GM12878 (cell line): ENCODE results near the gene STOML3. TPM values are rescaled to one million over a fixed set of nuclear protein-coding genes. Genes with fewer than 3 reads are reported as not detected.

ENCODE experiments used
- BMI1 ChIP-seq: fragments of 450-650 bp; IDR thresholded peaks from 2 replicates; pipeline ENCODE4 v1.6.1; 2016; ENCODE audit warnings: mild to moderate bottlenecking, moderate library complexity, borderline replicate concordance
- CBFB ChIP-seq: IDR thresholded peaks from 2 replicates; pipeline ENCODE4 v1.6.1; 2016; ENCODE audit warnings: antibody characterized with exemption, low read depth
- CBX3 ChIP-seq: fragments of 200-600 bp; sonication (generic); IDR thresholded peaks from 2 replicates; pipeline ENCODE4 v1.6.1; 2016; ENCODE audit warnings: low read depth, borderline replicate concordance
- GABPA ChIP-seq: IDR thresholded peaks from 2 replicates; pipeline ENCODE4 v1.6.1; 2014; ENCODE audit warnings: antibody characterized with exemption, low read depth, mild to moderate bottlenecking, inconsistent platforms
- HDAC2 ChIP-seq: fragments of 200-600 bp; sonication (generic); IDR thresholded peaks from 2 replicates; pipeline ENCODE4 v1.6.1; 2017
- IKZF1 ChIP-seq: fragments of 450-650 bp; conservative IDR thresholded peaks from 2 replicates; pipeline ENCODE4 v1.6.1; 2017; ENCODE audit warnings: antibody characterized with exemption, mild to moderate bottlenecking
- KAT2A ChIP-seq: conservative IDR thresholded peaks from 2 replicates; pipeline ENCODE4 v1.6.1; 2011; ENCODE audit warnings: low read depth, low read length; ENCODE audit not compliant: control insufficient read depth
- MYC ChIP-seq: IDR thresholded peaks from 2 replicates; pipeline ENCODE4 v1.6.1; 2011; ENCODE audit warnings: mild to moderate bottlenecking, low read length, moderate library complexity, inconsistent platforms; ENCODE audit not compliant: insufficient read depth, insufficient replicate concordance, insufficient read length, severe bottlenecking
- NFXL1 ChIP-seq: fragments of 450-650 bp; IDR thresholded peaks from 2 replicates; pipeline ENCODE4 v1.6.1; 2017; ENCODE audit warnings: antibody characterized with exemption, mild to moderate bottlenecking, borderline replicate concordance
- POU2F2 ChIP-seq: IDR thresholded peaks from 3 replicates; pipeline ENCODE4 v1.6.1; 2011; ENCODE audit warnings: low read depth, mild to moderate bottlenecking, low read length, borderline replicate concordance
- RAD21 ChIP-seq: IDR thresholded peaks from 2 replicates; pipeline ENCODE4 v1.6.1; 2011; ENCODE audit warnings: mild to moderate bottlenecking, low read depth, low read length, moderate library complexity; ENCODE audit not compliant: insufficient read depth
- RAD51 ChIP-seq: fragments of 450-650 bp; IDR thresholded peaks from 2 replicates; pipeline ENCODE4 v1.6.1; 2016; ENCODE audit warnings: moderate library complexity, mild to moderate bottlenecking, inconsistent platforms
- RELA ChIP-seq: fragments of 450-650 bp; IDR thresholded peaks from 2 replicates; pipeline ENCODE4 v1.8.0; 2014; ENCODE audit warnings: borderline replicate concordance; ENCODE audit not compliant: partially characterized antibody
- SIN3A ChIP-seq: IDR thresholded peaks from 2 replicates; pipeline ENCODE4 v1.6.1; 2012; ENCODE audit warnings: low read depth, low read length, improper control_type of control experiment
- SREBF1 ChIP-seq: IDR thresholded peaks from 2 replicates; pipeline ENCODE4 v1.6.1; 2012; ENCODE audit warnings: mild to moderate bottlenecking, low read length
- YBX1 ChIP-seq: fragments of 450-650 bp; IDR thresholded peaks from 2 replicates; pipeline ENCODE4 v1.6.1; 2016; ENCODE audit warnings: antibody characterized with exemption
- YY1 ChIP-seq: IDR thresholded peaks from 2 replicates; pipeline ENCODE4 v1.6.1; 2011; ENCODE audit warnings: low read depth, mild to moderate bottlenecking, low read length
- polyA plus RNA-seq, 11 experiments: library from polyadenylated mRNA; depleted of rRNA in 4 of 11; unstranded in 6 of 11; stranded (reverse) in 5 of 11; fragments of >200 nt; fragmentation: Nextera tagmentation in 4 of 11; fragmentation: Illumina TruSeq in 1 of 11; extraction: Ambion mirVana in 4 of 11; extraction: Trizol in 1 of 11; gene quantifications; 1 replicate in 1 of 11; 2 replicates in 10 of 11; pipeline versions ENCODE4 v1.2.1 to v1.2.3, GENCODE V29; 2011 to 2016; ENCODE audit warnings: inconsistent platforms in 2 of 11, missing spikeins in 2 of 11, low read depth in 1 of 11
- total RNA-seq, 4 experiments: library from RNA; depleted of rRNA in 3 of 4; stranded (reverse); fragments of >200 nt in 3 of 4; fragmentation: Illumina TruSeq in 1 of 4; extraction: Trizol in 1 of 4; gene quantifications; 2 replicates each; pipeline versions ENCODE4 v1.2.1 to v1.2.3, GENCODE V29; 2013 to 2021
- TF ChIP-seq, protein P1 (sequence below): IDR thresholded peaks from 2 replicates; pipeline ENCODE4 v1.6.1; 2012; ENCODE audit warnings: low read length, inconsistent platforms
- TF ChIP-seq, protein P2 (sequence below), 3 experiments: IDR thresholded peaks in 2 of 3; conservative IDR thresholded peaks in 1 of 3; 2 replicates each; pipeline ENCODE4 v1.5.1; 2011; ENCODE audit warnings: low read depth in 3 of 3, low read length in 3 of 3, mild to moderate bottlenecking in 3 of 3, control low read depth in 2 of 3, moderate library complexity in 2 of 3, inconsistent platforms in 1 of 3, mixed read lengths in 1 of 3; ENCODE audit not compliant: control insufficient read depth in 2 of 3, insufficient read depth in 1 of 3; ENCODE audit errors: extremely low read depth in 1 of 3
- TF ChIP-seq, protein P3 (sequence below): fragments of 450-650 bp; IDR thresholded peaks from 2 replicates; pipeline ENCODE4 v1.6.1; 2017; ENCODE audit warnings: antibody characterized with exemption, mild to moderate bottlenecking, moderate library complexity
- TF ChIP-seq, protein P4 (sequence below): fragments of 450-650 bp; IDR thresholded peaks from 2 replicates; pipeline ENCODE4 v1.6.1; 2016; ENCODE audit warnings: mild to moderate bottlenecking
- TF ChIP-seq, protein P5 (sequence below): IDR thresholded peaks from 2 replicates; pipeline ENCODE4 v1.6.1; 2012; ENCODE audit warnings: low read depth, low read length, improper control_type of control experiment

The STOML3 gene
- total and polyA plus RNA-seq, 10 of the 15 experiments (the other 5 are each of a cell fraction or from before 2014, with no cell fraction given), result not detected

DNA sequence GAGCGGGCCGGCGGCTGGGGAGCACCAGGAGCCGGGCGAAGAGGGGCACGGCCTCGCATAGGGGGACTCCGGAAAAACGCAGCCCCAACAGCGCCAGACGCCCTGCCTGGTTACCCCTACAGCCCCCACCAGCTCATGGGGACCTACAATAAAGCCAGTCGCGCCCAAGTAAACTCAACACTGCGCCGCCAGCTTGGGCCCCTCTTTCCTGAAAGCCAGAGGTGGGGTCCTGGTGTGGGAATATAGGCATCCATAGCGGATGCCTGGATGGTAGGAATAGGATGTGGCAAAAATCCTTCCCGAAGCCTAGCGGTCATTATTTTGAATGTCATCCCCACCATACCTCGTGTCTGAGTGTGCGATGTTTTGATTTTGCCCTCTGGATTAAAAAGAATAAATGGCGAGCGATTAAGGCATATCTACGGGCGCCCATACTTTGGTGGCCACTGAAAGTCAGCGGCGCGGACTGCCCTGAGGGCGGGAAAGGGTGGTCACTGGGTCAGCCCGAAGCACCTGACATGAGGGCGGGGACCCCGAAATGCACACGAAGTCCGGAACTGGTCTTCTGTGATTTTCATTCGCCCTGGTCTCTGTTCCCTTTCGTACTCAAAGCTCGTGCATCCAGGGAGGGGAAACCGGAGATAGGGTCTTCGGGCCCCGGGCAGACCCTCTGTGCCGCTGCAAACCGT lies 47.4 kb upstream of the STOML3 start, which contains the start of the genes NHLRC3 and PROSER1 (continued):
- TF ChIP-seq YBX1, result no peak
- TF ChIP-seq, protein P1, sequence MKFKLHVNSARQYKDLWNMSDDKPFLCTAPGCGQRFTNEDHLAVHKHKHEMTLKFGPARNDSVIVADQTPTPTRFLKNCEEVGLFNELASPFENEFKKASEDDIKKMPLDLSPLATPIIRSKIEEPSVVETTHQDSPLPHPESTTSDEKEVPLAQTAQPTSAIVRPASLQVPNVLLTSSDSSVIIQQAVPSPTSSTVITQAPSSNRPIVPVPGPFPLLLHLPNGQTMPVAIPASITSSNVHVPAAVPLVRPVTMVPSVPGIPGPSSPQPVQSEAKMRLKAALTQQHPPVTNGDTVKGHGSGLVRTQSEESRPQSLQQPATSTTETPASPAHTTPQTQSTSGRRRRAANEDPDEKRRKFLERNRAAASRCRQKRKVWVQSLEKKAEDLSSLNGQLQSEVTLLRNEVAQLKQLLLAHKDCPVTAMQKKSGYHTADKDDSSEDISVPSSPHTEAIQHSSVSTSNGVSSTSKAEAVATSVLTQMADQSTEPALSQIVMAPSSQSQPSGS, result peak; percentile 9; the same call in 1 of the 2 replicates
- peak; percentile 63 for TF ChIP-seq RELA
- TF ChIP-seq, protein P2, sequence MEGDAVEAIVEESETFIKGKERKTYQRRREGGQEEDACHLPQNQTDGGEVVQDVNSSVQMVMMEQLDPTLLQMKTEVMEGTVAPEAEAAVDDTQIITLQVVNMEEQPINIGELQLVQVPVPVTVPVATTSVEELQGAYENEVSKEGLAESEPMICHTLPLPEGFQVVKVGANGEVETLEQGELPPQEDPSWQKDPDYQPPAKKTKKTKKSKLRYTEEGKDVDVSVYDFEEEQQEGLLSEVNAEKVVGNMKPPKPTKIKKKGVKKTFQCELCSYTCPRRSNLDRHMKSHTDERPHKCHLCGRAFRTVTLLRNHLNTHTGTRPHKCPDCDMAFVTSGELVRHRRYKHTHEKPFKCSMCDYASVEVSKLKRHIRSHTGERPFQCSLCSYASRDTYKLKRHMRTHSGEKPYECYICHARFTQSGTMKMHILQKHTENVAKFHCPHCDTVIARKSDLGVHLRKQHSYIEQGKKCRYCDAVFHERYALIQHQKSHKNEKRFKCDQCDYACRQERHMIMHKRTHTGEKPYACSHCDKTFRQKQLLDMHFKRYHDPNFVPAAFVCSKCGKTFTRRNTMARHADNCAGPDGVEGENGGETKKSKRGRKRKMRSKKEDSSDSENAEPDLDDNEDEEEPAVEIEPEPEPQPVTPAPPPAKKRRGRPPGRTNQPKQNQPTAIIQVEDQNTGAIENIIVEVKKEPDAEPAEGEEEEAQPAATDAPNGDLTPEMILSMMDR (IDR thresholded peaks at IDR 0.05 in 2 of 3, conservative IDR thresholded peaks at IDR 0.05 in 1 of 3; ENCODE audit: control insufficient read depth in 2 of 3, extremely low read depth in 1 of 3, insufficient read depth in 1 of 3, low read depth in 3 of 3, low read length in 3 of 3), result no peak
- TF ChIP-seq, protein P3, sequence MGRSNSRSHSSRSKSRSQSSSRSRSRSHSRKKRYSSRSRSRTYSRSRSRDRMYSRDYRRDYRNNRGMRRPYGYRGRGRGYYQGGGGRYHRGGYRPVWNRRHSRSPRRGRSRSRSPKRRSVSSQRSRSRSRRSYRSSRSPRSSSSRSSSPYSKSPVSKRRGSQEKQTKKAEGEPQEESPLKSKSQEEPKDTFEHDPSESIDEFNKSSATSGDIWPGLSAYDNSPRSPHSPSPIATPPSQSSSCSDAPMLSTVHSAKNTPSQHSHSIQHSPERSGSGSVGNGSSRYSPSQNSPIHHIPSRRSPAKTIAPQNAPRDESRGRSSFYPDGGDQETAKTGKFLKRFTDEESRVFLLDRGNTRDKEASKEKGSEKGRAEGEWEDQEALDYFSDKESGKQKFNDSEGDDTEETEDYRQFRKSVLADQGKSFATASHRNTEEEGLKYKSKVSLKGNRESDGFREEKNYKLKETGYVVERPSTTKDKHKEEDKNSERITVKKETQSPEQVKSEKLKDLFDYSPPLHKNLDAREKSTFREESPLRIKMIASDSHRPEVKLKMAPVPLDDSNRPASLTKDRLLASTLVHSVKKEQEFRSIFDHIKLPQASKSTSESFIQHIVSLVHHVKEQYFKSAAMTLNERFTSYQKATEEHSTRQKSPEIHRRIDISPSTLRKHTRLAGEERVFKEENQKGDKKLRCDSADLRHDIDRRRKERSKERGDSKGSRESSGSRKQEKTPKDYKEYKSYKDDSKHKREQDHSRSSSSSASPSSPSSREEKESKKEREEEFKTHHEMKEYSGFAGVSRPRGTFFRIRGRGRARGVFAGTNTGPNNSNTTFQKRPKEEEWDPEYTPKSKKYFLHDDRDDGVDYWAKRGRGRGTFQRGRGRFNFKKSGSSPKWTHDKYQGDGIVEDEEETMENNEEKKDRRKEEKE, result no peak
- no peak for TF ChIP-seq CBX3
- peak; percentile 78 for TF ChIP-seq YY1
- no peak for TF ChIP-seq RAD21
- TF ChIP-seq BMI1, result no peak
- peak; percentile 84 for TF ChIP-seq RAD51
- no peak for TF ChIP-seq HDAC2
- TF ChIP-seq SREBF1, result no peak
- peak; percentile 79 for TF ChIP-seq GABPA
- TF ChIP-seq SIN3A, result peak; percentile 89
- TF ChIP-seq IKZF1, result peak; percentile 91
- no peak for TF ChIP-seq KAT2A
- TF ChIP-seq MYC, result peak; percentile 75
- peak; percentile 72; the same call in 2 of the 3 replicates for TF ChIP-seq POU2F2
- TF ChIP-seq, protein P4, sequence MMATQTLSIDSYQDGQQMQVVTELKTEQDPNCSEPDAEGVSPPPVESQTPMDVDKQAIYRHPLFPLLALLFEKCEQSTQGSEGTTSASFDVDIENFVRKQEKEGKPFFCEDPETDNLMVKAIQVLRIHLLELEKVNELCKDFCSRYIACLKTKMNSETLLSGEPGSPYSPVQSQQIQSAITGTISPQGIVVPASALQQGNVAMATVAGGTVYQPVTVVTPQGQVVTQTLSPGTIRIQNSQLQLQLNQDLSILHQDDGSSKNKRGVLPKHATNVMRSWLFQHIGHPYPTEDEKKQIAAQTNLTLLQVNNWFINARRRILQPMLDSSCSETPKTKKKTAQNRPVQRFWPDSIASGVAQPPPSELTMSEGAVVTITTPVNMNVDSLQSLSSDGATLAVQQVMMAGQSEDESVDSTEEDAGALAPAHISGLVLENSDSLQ, result no peak
- peak; percentile 84 for TF ChIP-seq CBFB
- TF ChIP-seq, protein P5, sequence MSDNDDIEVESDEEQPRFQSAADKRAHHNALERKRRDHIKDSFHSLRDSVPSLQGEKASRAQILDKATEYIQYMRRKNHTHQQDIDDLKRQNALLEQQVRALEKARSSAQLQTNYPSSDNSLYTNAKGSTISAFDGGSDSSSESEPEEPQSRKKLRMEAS, result peak; percentile 75
- no peak; the same call in 1 of the 2 replicates for TF ChIP-seq NFXL1
